Measurements from ENCODE around the gene NUP98.

- TF ChIP-seq ZNF585B (tag by site-specific recombination; IDR thresholded peaks at IDR 0.05) (no peak), CTCF (tag by site-specific recombination; IDR thresholded peaks at IDR 0.05) (no peak), TCF7L2 (IDR thresholded peaks at IDR 0.05; ENCODE audit: borderline replicate concordance, low read depth, low read length) (no peak), ZNF777 (tag by site-specific recombination; IDR thresholded peaks at IDR 0.05; ENCODE audit: borderline replicate concordance) (no peak), SALL2 (tag by site-specific recombination; IDR thresholded peaks at IDR 0.05; ENCODE audit: borderline replicate concordance) (no peak), GLI2 (tag by site-specific recombination; IDR thresholded peaks at IDR 0.05; ENCODE audit: borderline replicate concordance, low read depth) (no peak), ZNF830 (tag by site-specific recombination; IDR thresholded peaks at IDR 0.05; ENCODE audit: low read depth) (no peak), ZBTB10 (tag by site-specific recombination; IDR thresholded peaks at IDR 0.05) (no peak), ZFP3 (tag by site-specific recombination; IDR thresholded peaks at IDR 0.05; ENCODE audit: low read depth) (no peak), KLF9 (tag by site-specific recombination; IDR thresholded peaks at IDR 0.05; ENCODE audit: low read depth) (no peak), ZNF2 (tag by site-specific recombination; IDR thresholded peaks at IDR 0.05) (no peak), ZNF23 (tag by site-specific recombination; IDR thresholded peaks at IDR 0.05; ENCODE audit: borderline replicate concordance) (no peak), ZNF658 (tag by site-specific recombination; IDR thresholded peaks at IDR 0.05) (no peak)
These were observed 75.3 kb downstream of the NUP98 start for GRCh38 chr11:3722100-3722499.

All from HEK293 (cell line).